Endothelial cell of umbilical vein (primary cell): ENCODE data around the gene WTAP. TPM values are rescaled to one million over a fixed set of nuclear protein-coding genes. Genes with fewer than 3 reads are reported as not detected.

Experiments
- BruUV-seq: library from RNA; stranded (reverse); fragments of 400-500 nt; replicated peaks from 2 replicates; lab custom pipeline; 2021; lab: Mats Ljungman, UMichigan
- CTCF ChIA-PET: fragments of 300-600, 350-600 bp; sonication (Branson Sonifier 250); formaldehyde crosslinking; loops from one replicate; lab custom pipeline; 2021; ENCODE audit warnings: antibody characterized with exemption, inconsistent platforms; lab: Charles Lee
- POLR2A ChIA-PET: fragments of 300-600, 350-600 bp; sonication (Branson Sonifier 250); formaldehyde crosslinking; loops from one replicate; lab custom pipeline; 2021; ENCODE audit warnings: antibody characterized with exemption, inconsistent platforms; lab: Charles Lee
- DNase-seq: peaks from one replicate; pipeline ENCODE4 v3.0.0-alpha.2; 2011; ENCODE audit warnings: low read depth, low spot score
- FAIRE-seq: peaks from 2 replicates; lab custom pipeline; 2011; peaks lifted over from hg19 to GRCh38; lab: Jason Lieb, UNC
- H2AFZ ChIP-seq: 2 replicates; pipeline ENCODE4 v1.6.0; 2012; ENCODE audit warnings: low read depth, low read length, control low read depth, inconsistent platforms
- H3K27ac ChIP-seq: 2 replicates; pipeline ENCODE4 v1.5.1; 2011; ENCODE audit warnings: low read depth, mild to moderate bottlenecking, control low read depth, low read length, moderate library complexity; ENCODE audit not compliant: insufficient read depth
- H3K27me3 ChIP-seq, 2 experiments: 2 replicates each; pipeline versions ENCODE4 v1.6.0 to v1.6.1; 2011; ENCODE audit warnings: low read length in 2 of 2, mixed read lengths in 1 of 2; ENCODE audit not compliant: control insufficient read depth in 2 of 2, insufficient read depth in 2 of 2
- H3K36me3 ChIP-seq, 2 experiments: 2 replicates in 1 of 2; 3 replicates in 1 of 2; pipeline ENCODE4 v1.5.1; 2011; ENCODE audit warnings: low read length in 2 of 2, mild to moderate bottlenecking in 1 of 2, moderate library complexity in 1 of 2; ENCODE audit not compliant: control insufficient read depth in 2 of 2, insufficient read depth in 2 of 2; ENCODE audit errors: extremely low read depth in 1 of 2
- H3K4me1 ChIP-seq: 3 replicates; pipeline ENCODE4 v1.5.1; 2011; ENCODE audit warnings: mild to moderate bottlenecking, low read length; ENCODE audit not compliant: control insufficient read depth, insufficient read depth; ENCODE audit errors: extremely low read depth
- H3K4me2 ChIP-seq: 2 replicates; pipeline ENCODE4 v1.6.1; 2011; ENCODE audit warnings: low read length, control low read depth, mixed read lengths; ENCODE audit not compliant: insufficient read depth
- H3K4me3 ChIP-seq, 3 experiments: fragments of 200-600 bp in 1 of 3; sonication (generic), shearing (Covaris generic) in 1 of 3; replicated peaks in 1 of 3; 2 replicates each; pipeline ENCODE4 v1.5.1; 2011 to 2016; ENCODE audit warnings: control low read depth in 3 of 3, low read length in 3 of 3, mild to moderate bottlenecking in 2 of 3, inconsistent platforms in 1 of 3, low read depth in 1 of 3, moderate library complexity in 1 of 3; ENCODE audit not compliant: insufficient read depth in 1 of 3
- H3K79me2 ChIP-seq: 2 replicates; pipeline ENCODE4 v1.6.0; 2012; ENCODE audit warnings: low read length, inconsistent platforms; ENCODE audit not compliant: control insufficient read depth, insufficient read depth
- H3K9ac ChIP-seq: replicated peaks from 2 replicates; pipeline ENCODE3; 2011; ENCODE audit warnings: low read length, control low read depth; ENCODE audit not compliant: insufficient read depth; ENCODE audit errors: extremely low read depth
- H3K9me1 ChIP-seq: replicated peaks from 3 replicates; pipeline ENCODE4 v1.6.0; 2011; ENCODE audit warnings: mild to moderate bottlenecking, low read length; ENCODE audit not compliant: control insufficient read depth, insufficient read depth; ENCODE audit errors: extremely low read depth
- H3K9me3 ChIP-seq: replicated peaks from 2 replicates; pipeline ENCODE4 v1.5.1; 2012; ENCODE audit warnings: low read length, inconsistent platforms; ENCODE audit not compliant: control insufficient read depth, insufficient read depth
- H4K20me1 ChIP-seq: replicated peaks from 2 replicates; pipeline ENCODE3; 2011; ENCODE audit warnings: mild to moderate bottlenecking, low read length; ENCODE audit not compliant: control insufficient read depth, insufficient read depth; ENCODE audit errors: extremely low read depth
- EZH2 ChIP-seq: IDR thresholded peaks from 2 replicates; pipeline ENCODE4 v1.6.1; 2012; ENCODE audit warnings: borderline replicate concordance, low read depth, mild to moderate bottlenecking, moderate library complexity, low read length, inconsistent platforms; ENCODE audit not compliant: severe bottlenecking
- FOS ChIP-seq: IDR thresholded peaks from 2 replicates; pipeline ENCODE4 v1.6.1; 2011; ENCODE audit warnings: mild to moderate bottlenecking, low read length, moderate library complexity, borderline replicate concordance; ENCODE audit not compliant: insufficient read depth
- GATA2 ChIP-seq: IDR thresholded peaks from 2 replicates; pipeline ENCODE4 v1.7.0; 2011; ENCODE audit warnings: low read depth, mild to moderate bottlenecking, moderate library complexity, mixed read lengths, low read length; ENCODE audit not compliant: insufficient read length, insufficient read depth
- JUN ChIP-seq: IDR thresholded peaks from 2 replicates; pipeline ENCODE4 v1.6.1; 2011; ENCODE audit warnings: borderline replicate concordance, low read depth; ENCODE audit not compliant: insufficient read length, insufficient read depth
- MAX ChIP-seq: IDR thresholded peaks from 2 replicates; pipeline ENCODE4 v1.6.1; 2011; ENCODE audit not compliant: insufficient read depth, insufficient read length
- MYC ChIP-seq: IDR thresholded peaks from one replicate; pipeline ENCODE4 v1.6.1; 2011; ENCODE audit warnings: mild to moderate bottlenecking, low read depth, low read length
- POLR2A ChIP-seq: IDR thresholded peaks from 2 replicates; pipeline ENCODE4 v1.6.1; 2012; ENCODE audit warnings: low read depth, mild to moderate bottlenecking, control low read depth, low read length
- POLR2AphosphoS5 ChIP-seq: IDR thresholded peaks from 2 replicates; pipeline ENCODE4 v1.6.1; 2012; ENCODE audit warnings: low read depth, mild to moderate bottlenecking, control low read depth, low read length, moderate library complexity; ENCODE audit not compliant: insufficient read depth
- dilution Hi-C: fragments of 300-500 bp; cut with MboI; formaldehyde crosslinking; loops from one replicate; pipeline ENCODE4 v1.15.0; 2019; ENCODE audit warnings: low sequenced_read_pairs; ENCODE audit not compliant: extremely low pct_ligation_motif_present
- intact Hi-C: fragments of 100-400 bp; cut with micrococcal nuclease; formaldehyde crosslinking; loops from one replicate; pipeline ENCODE4 v1.10.0; 2022
- polyA plus RNA-seq, 4 experiments: library from polyadenylated mRNA; depleted of rRNA in 3 of 4; stranded (reverse) in 3 of 4; unstranded in 1 of 4; fragments of >200 nt; gene quantifications; 2 replicates each; pipeline versions ENCODE4 v1.2.1 to v1.2.3, GENCODE V29; 2011 to 2012; ENCODE audit warnings: missing spikeins in 1 of 4
- total RNA-seq: library from RNA; stranded (reverse); gene quantifications from 2 replicates; pipeline ENCODE4 v1.2.3, GENCODE V29; 2021
- TF ChIP-seq, protein P1 (sequence below), 2 donors: IDR thresholded peaks; 1 replicate in 1 of 2; 2 replicates in 1 of 2; pipeline ENCODE4 v1.5.1; 2011; ENCODE audit warnings: low read length in 2 of 2, mild to moderate bottlenecking in 2 of 2, moderate library complexity in 2 of 2, control low read depth in 1 of 2, inconsistent platforms in 1 of 2, low read depth in 1 of 2; ENCODE audit not compliant: insufficient read depth in 1 of 2; ENCODE audit errors: extremely low read depth in 1 of 2

WTAP gene
- total and polyA plus RNA-seq, 2 donors (not counting 3 experiments of a cell fraction or from before 2014, with no cell fraction given): 21.7 to 81.6 TPM

DNA sequence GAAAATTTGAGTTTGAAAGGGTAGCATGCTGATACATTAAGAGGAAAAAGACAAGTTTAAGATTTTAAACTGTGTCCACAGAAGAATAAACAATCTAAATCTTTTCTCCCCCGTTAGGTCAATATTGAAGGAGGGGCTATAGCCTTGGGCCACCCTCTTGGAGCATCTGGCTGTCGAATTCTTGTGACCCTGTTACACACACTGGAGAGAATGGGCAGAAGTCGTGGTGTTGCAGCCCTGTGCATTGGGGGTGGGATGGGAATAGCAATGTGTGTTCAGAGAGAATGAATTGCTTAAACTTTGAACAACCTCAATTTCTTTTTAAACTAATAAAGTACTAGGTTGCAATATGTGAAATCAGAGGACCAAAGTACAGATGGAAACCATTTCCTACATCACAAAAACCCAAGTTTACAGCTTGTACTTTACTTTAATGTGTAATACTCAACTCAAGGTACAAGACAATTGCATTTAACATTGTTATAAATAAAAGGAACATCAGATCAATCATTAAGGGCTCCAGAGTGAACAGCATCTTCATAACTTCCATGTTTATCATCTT is 51.3 kb downstream of the WTAP start:
- TF ChIP-seq, protein P1, sequence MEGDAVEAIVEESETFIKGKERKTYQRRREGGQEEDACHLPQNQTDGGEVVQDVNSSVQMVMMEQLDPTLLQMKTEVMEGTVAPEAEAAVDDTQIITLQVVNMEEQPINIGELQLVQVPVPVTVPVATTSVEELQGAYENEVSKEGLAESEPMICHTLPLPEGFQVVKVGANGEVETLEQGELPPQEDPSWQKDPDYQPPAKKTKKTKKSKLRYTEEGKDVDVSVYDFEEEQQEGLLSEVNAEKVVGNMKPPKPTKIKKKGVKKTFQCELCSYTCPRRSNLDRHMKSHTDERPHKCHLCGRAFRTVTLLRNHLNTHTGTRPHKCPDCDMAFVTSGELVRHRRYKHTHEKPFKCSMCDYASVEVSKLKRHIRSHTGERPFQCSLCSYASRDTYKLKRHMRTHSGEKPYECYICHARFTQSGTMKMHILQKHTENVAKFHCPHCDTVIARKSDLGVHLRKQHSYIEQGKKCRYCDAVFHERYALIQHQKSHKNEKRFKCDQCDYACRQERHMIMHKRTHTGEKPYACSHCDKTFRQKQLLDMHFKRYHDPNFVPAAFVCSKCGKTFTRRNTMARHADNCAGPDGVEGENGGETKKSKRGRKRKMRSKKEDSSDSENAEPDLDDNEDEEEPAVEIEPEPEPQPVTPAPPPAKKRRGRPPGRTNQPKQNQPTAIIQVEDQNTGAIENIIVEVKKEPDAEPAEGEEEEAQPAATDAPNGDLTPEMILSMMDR (IDR thresholded peaks at IDR 0.05; ENCODE audit: extremely low read depth in 1 of 2, insufficient read depth in 1 of 2, low read depth in 1 of 2, low read length in 2 of 2): no peak
- TF ChIP-seq MYC (no peak), MAX (no peak), JUN (no peak), GATA2 (no peak), POLR2A (no peak), POLR2AphosphoS5 (no peak), FOS (no peak), EZH2 (no peak)
- dilution Hi-C loops (no loop called here), intact Hi-C loops (no loop called here)
- H3K4me1 ChIP-seq: no peaks in the 10 kb centered on the region
- no peak for DNase-seq
- H4K20me1 ChIP-seq: no peaks in the 10 kb centered on the region
- H3K4me2 ChIP-seq: no peak overlapping the region
- H3K9me1 ChIP-seq: no peaks in the 10 kb centered on the region
- no peak overlapping the region for H3K4me3 ChIP-seq
- FAIRE-seq: peak; percentile 55
- peaks cover 32 to 33% of the 10 kb centered on the region in 2 experiments for H3K36me3 ChIP-seq
- ChIA-PET CTCF (no interaction called here), POLR2A (no interaction called here)
- no peaks in the 10 kb centered on the region for H3K27me3 ChIP-seq
- H3K9ac ChIP-seq: no peak overlapping the region
- TSS peak; percentile 61 for BruUV-seq
- no peaks in the 10 kb centered on the region for H3K9me3 ChIP-seq
- H3K79me2 ChIP-seq: peaks cover 21% of the 10 kb centered on the region
- no peak overlapping the region for H3K27ac ChIP-seq
- H2AFZ ChIP-seq: no peak overlapping the region
